HL-60 (cell line): ENCODE measurements around the gene PPP1R16B.

ENCODE experiments used
- CTCF ChIP-seq: IDR thresholded peaks from one replicate; pipeline ENCODE4 v1.5.1; 2011; ENCODE audit warnings: low read length, control low read depth, inconsistent platforms; ENCODE audit not compliant: insufficient read depth
- POLR2AphosphoS5 ChIP-seq: IDR thresholded peaks from 2 replicates; pipeline ENCODE4 v1.6.1; 2012; ENCODE audit warnings: low read depth
- REST ChIP-seq: IDR thresholded peaks from 2 replicates; pipeline ENCODE4 v1.6.1; 2012; ENCODE audit warnings: low read depth; ENCODE audit not compliant: insufficient replicate concordance
- SPI1 ChIP-seq: IDR thresholded peaks from 2 replicates; pipeline ENCODE4 v1.6.1; 2012; ENCODE audit warnings: low read depth, mild to moderate bottlenecking, borderline replicate concordance

- TF ChIP-seq CTCF = no peak
- no peak for TF ChIP-seq POLR2AphosphoS5
- no peak for TF ChIP-seq SPI1
- no peak for TF ChIP-seq REST
Measured at GRCh38 chr20:38842026-38842425, 36.5 kb downstream of the PPP1R16B start.
